SK-N-SH treated with all-trans-retinoic acid at 6 μM for 48 hours (cell line): ENCODE measurements around the gene MYH4.

ENCODE experiments used
- CSDC2 ChIP-seq: fragments of 250-450 bp; sonication (Bioruptor Pico); IDR thresholded peaks from 2 replicates; pipeline ENCODE4 v1.5.0; 2020; ENCODE audit warnings: mild to moderate bottlenecking, moderate library complexity
- OSR1 ChIP-seq: fragments of 250-450 bp; sonication (Bioruptor Pico); IDR thresholded peaks from 2 replicates; pipeline ENCODE4 v1.8.0; 2022; ENCODE audit warnings: moderate library complexity, mild to moderate bottlenecking, inconsistent platforms
- ZC3H10 ChIP-seq: fragments of 250-450 bp; sonication (Bioruptor Pico); IDR thresholded peaks from 2 replicates; pipeline ENCODE4 v1.5.1; 2021; ENCODE audit warnings: mild to moderate bottlenecking, moderate library complexity
- ZFP30 ChIP-seq: fragments of 450-650 bp; formaldehyde crosslinking; IDR thresholded peaks from 2 replicates; pipeline ENCODE4 v1.5.0; 2022; ENCODE audit warnings: mild to moderate bottlenecking, moderate library complexity

- TF ChIP-seq ZFP30 (CRISPR knock-in tag) (no peak), CSDC2 (CRISPR knock-in tag) (no peak), ZC3H10 (CRISPR knock-in tag) (no peak), OSR1 (no peak)
These were observed 29.5 kb downstream of the MYH4 start for GRCh38 chr17:10439816-10440215.
